CD4-positive, alpha-beta memory T cell (primary cell): Measurements from ENCODE around the gene DNAJC5G. TPM values are rescaled to one million over a fixed set of nuclear protein-coding genes. Genes with fewer than 3 reads are reported as not detected.

ENCODE experiments used
- CTCF ChIA-PET: fragments of 350-600 bp; sonication (Branson Sonifier 250); formaldehyde crosslinking; loops from one replicate; lab custom pipeline; 2021; ENCODE audit warnings: inconsistent platforms; ENCODE audit not compliant: partially characterized antibody; lab: Charles Lee
- POLR2A ChIA-PET: fragments of 350-600 bp; sonication (Branson Sonifier 250); formaldehyde crosslinking; loops from one replicate; lab custom pipeline; 2021; ENCODE audit not compliant: partially characterized antibody; lab: Charles Lee
- DNase-seq, 5 donors: peaks; one replicate each; pipeline versions ENCODE4 v3.0.0 to v3.0.0-alpha.2; 2020 to 2022; ENCODE audit warnings: mixed read lengths in 1 of 5
- H3K27ac ChIP-seq: one replicate; pipeline ENCODE4 v1.7.0; 2013; ENCODE audit warnings: low read depth, low read length
- H3K27me3 ChIP-seq: 2 replicates; pipeline ENCODE4 v1.7.0; 2013; ENCODE audit warnings: mild to moderate bottlenecking, low read length, moderate library complexity; ENCODE audit not compliant: insufficient read depth
- H3K36me3 ChIP-seq: 2 replicates; pipeline ENCODE4 v1.7.0; 2013; ENCODE audit warnings: mild to moderate bottlenecking, low read length, moderate library complexity; ENCODE audit not compliant: insufficient read depth
- H3K4me1 ChIP-seq: 2 replicates; pipeline ENCODE4 v1.7.0; 2013; ENCODE audit warnings: mild to moderate bottlenecking, low read length, moderate library complexity; ENCODE audit not compliant: insufficient read depth
- H3K4me3 ChIP-seq, 2 donors: one replicate each; pipeline ENCODE4 v1.7.0; 2013; ENCODE audit warnings: low read length in 2 of 2, mild to moderate bottlenecking in 1 of 2
- H3K9me3 ChIP-seq, 2 donors: one replicate each; pipeline ENCODE4 v1.7.0; 2013; ENCODE audit warnings: low read length in 2 of 2, control low read depth in 1 of 2; ENCODE audit not compliant: control insufficient read depth in 1 of 2
- H3K27ac Mint-ChIP-seq, 7 donors: one replicate each; pipeline ENCODE4 v1.8.0; 2020 to 2021; ENCODE audit warnings: mixed read lengths in 7 of 7, mild to moderate bottlenecking in 6 of 7, inconsistent platforms in 3 of 7, moderate library complexity in 3 of 7
- H3K27me3 Mint-ChIP-seq, 2 donors: one replicate each; pipeline ENCODE4 v1.8.0; 2020 to 2021; ENCODE audit warnings: mixed read lengths in 2 of 2
- H3K36me3 Mint-ChIP-seq, 2 donors: one replicate each; pipeline ENCODE4 v1.8.0; 2020 to 2021; ENCODE audit warnings: mixed read lengths in 2 of 2, inconsistent platforms in 1 of 2, mild to moderate bottlenecking in 1 of 2
- H3K4me1 Mint-ChIP-seq, 4 donors: one replicate each; pipeline ENCODE4 v1.8.0; 2020 to 2021; ENCODE audit warnings: mixed read lengths in 4 of 4, mild to moderate bottlenecking in 1 of 4
- H3K4me3 Mint-ChIP-seq, 8 donors: one replicate each; pipeline ENCODE4 v1.8.0; 2020 to 2021; ENCODE audit warnings: mixed read lengths in 8 of 8, mild to moderate bottlenecking in 7 of 8, moderate library complexity in 6 of 8, inconsistent platforms in 3 of 8
- H3K9me3 Mint-ChIP-seq, 8 donors: one replicate each; pipeline ENCODE4 v1.8.0; 2020 to 2021; ENCODE audit warnings: mixed read lengths in 8 of 8, mild to moderate bottlenecking in 5 of 8, inconsistent platforms in 3 of 8, moderate library complexity in 1 of 8
- intact Hi-C: fragments of 100-400 bp; cut with micrococcal nuclease; formaldehyde crosslinking; loops from one replicate; pipeline ENCODE4 v1.15.1; 2023
- polyA plus RNA-seq, 2 donors: library from polyadenylated mRNA; unstranded; fragments of 300-500 nt; fragmentation: Illumina TruSeq; gene quantifications; one replicate each; pipeline ENCODE4 v1.2.3, GENCODE V29; 2021
- total RNA-seq, 2 experiments: library from RNA; stranded (reverse); gene quantifications; one replicate each; pipeline ENCODE4 v1.2.3, GENCODE V29; 2021

DNAJC5G gene
- total and polyA plus RNA-seq, 4 experiments from 2014 or later, result not detected

GRCh38 chr2:27307545-27308358, 32.5 kb downstream of the DNAJC5G start:
- CTCF ChIA-PET, result no interaction called here
- no peak overlapping the region for H3K27ac Mint-ChIP-seq
- H3K9me3 ChIP-seq, result no peaks in the 10 kb centered on the region
- no peaks in the 10 kb centered on the region for H3K36me3 ChIP-seq
- peaks cover 0 to 2% (median 0%) of the 10 kb centered on the region in 8 donors for H3K9me3 Mint-ChIP-seq
- no peak for DNase-seq
- H3K36me3 Mint-ChIP-seq, result peaks cover 17 to 24% of the 10 kb centered on the region in 2 donors
- no peak overlapping the region for H3K27ac ChIP-seq
- H3K4me3 ChIP-seq, result no peak overlapping the region
- POLR2A ChIA-PET, result no interaction called here
- H3K27me3 ChIP-seq, result peaks cover 13% of the 10 kb centered on the region
- H3K4me1 Mint-ChIP-seq, result peaks cover 2 to 12% (median 6%) of the 10 kb centered on the region in 4 donors
- no peak overlapping the region for H3K4me3 Mint-ChIP-seq
- intact Hi-C loops, result no loop called here
- H3K4me1 ChIP-seq, result peaks cover 15% of the 10 kb centered on the region
- H3K27me3 Mint-ChIP-seq, result peaks cover 10 to 16% of the 10 kb centered on the region in 2 donors

GRCh38 chr2:27308359-27308881, 33.2 kb downstream of the DNAJC5G start, which contains the start of gene UCN:
UCN (minus strand) TSS chr2:27308445; CDS start chr2:27307895, 550 bp downstream.
- ChIA-PET POLR2A (no interaction called here), CTCF (no interaction called here)
- H3K27ac ChIP-seq, result no peak within 1 kb of the TSS
- Mint-ChIP-seq H3K4me3 (peak within 1 kb of the TSS in 1 of 8 donors; percentile 17), H3K36me3 (peaks cover 17 to 24% of the 10 kb centered on the region in 2 donors), H3K27me3 (peaks cover 10 to 16% of the 10 kb centered on the region in 2 donors), H3K4me1 (peaks cover 1 to 8% (median 4%) of the 10 kb centered on the region in 4 donors), H3K27ac (no peak within 1 kb of the TSS), H3K9me3 (no peaks in the 10 kb centered on the region)
- no peak for DNase-seq
- no peak within 1 kb of the TSS for H3K4me3 ChIP-seq
- H3K36me3 ChIP-seq, result no peaks in the 10 kb centered on the region
- intact Hi-C loops, result no loop called here
- no peaks in the 10 kb centered on the region for H3K9me3 ChIP-seq
- peaks cover 15% of the 10 kb centered on the region for H3K4me1 ChIP-seq
- peaks cover 13% of the 10 kb centered on the region for H3K27me3 ChIP-seq

- ChIA-PET POLR2A (no interaction called here), CTCF (no interaction called here)
- peaks cover 15% of the 10 kb centered on the region for H3K4me1 ChIP-seq
- H3K9me3 ChIP-seq, result no peaks in the 10 kb centered on the region
- intact Hi-C loops, result no loop called here
- no peak for DNase-seq
- no peaks in the 10 kb centered on the region for H3K9me3 Mint-ChIP-seq
- H3K27me3 Mint-ChIP-seq, result peaks cover 8 to 12% of the 10 kb centered on the region in 2 donors
- H3K4me3 Mint-ChIP-seq, result peak overlapping the region in 1 of 8 donors; percentile 46
- no peaks in the 10 kb centered on the region for H3K36me3 ChIP-seq
- H3K27ac Mint-ChIP-seq, result no peak overlapping the region
- H3K4me3 ChIP-seq, result no peak overlapping the region
- H3K27me3 ChIP-seq, result peaks cover 13% of the 10 kb centered on the region
- H3K27ac ChIP-seq, result no peak overlapping the region
- peaks cover 17 to 26% of the 10 kb centered on the region in 2 donors for H3K36me3 Mint-ChIP-seq
- peaks cover 1 to 8% (median 4%) of the 10 kb centered on the region in 4 donors for H3K4me1 Mint-ChIP-seq
Measured at GRCh38 chr2:27309651-27310050, 34.4 kb downstream of the DNAJC5G start.

- no peaks in the 10 kb centered on the region for H3K9me3 ChIP-seq
- DNase-seq, result no peak
- Mint-ChIP-seq H3K9me3 (no peaks in the 10 kb centered on the region), H3K27me3 (peaks cover 0 to 3% of the 10 kb centered on the region in 2 donors), H3K36me3 (peaks cover 19 to 34% of the 10 kb centered on the region in 2 donors), H3K4me1 (peaks cover 1 to 5% (median 3%) of the 10 kb centered on the region in 4 donors), H3K4me3 (no peak overlapping the region), H3K27ac (no peak overlapping the region)
- H3K36me3 ChIP-seq, result no peaks in the 10 kb centered on the region
- no peak overlapping the region for H3K27ac ChIP-seq
- ChIA-PET POLR2A (interaction anchor here (0.7 kb wide), 1 partner anchor 10 kb away, joined by 3 read pairs; no protein-coding TSS in a partner anchor), CTCF (interaction anchor here (2.0 to 4.6 kb wide), 2 partner anchors 9 to 32 kb away, joined by 6 to 23 read pairs; no protein-coding TSS in a partner anchor)
- H3K4me1 ChIP-seq, result peaks cover 3% of the 10 kb centered on the region
- intact Hi-C loops, result no loop called here
- H3K27me3 ChIP-seq, result peaks cover 3% of the 10 kb centered on the region
- no peak overlapping the region for H3K4me3 ChIP-seq
Measured at GRCh38 chr2:27312152-27312551, 36.9 kb downstream of the DNAJC5G start.

- Mint-ChIP-seq H3K4me1 (peaks cover 0 to 4% (median under 1%) of the 10 kb centered on the region in 4 donors), H3K36me3 (peaks cover 20 to 36% of the 10 kb centered on the region in 2 donors), H3K4me3 (no peak overlapping the region), H3K9me3 (no peaks in the 10 kb centered on the region), H3K27me3 (no peaks in the 10 kb centered on the region), H3K27ac (peak overlapping the region in 1 of 7 donors; percentile 37)
- ChIA-PET POLR2A (interaction anchor here (1.7 kb wide), 1 partner anchor 9 kb away, joined by 5 read pairs; no protein-coding TSS in a partner anchor), CTCF (interaction anchor here (1.3 to 4.6 kb wide), 2 partner anchors 11 to 23 kb away, joined by 4 to 23 read pairs; no protein-coding TSS in a partner anchor)
- H3K9me3 ChIP-seq, result no peaks in the 10 kb centered on the region
- no peak overlapping the region for H3K4me3 ChIP-seq
- H3K27ac ChIP-seq, result no peak overlapping the region
- H3K36me3 ChIP-seq, result no peaks in the 10 kb centered on the region
- DNase-seq, result no peak
- intact Hi-C loops, result no loop called here
- H3K4me1 ChIP-seq, result no peaks in the 10 kb centered on the region
- no peaks in the 10 kb centered on the region for H3K27me3 ChIP-seq
Measured at GRCh38 chr2:27313882-27314645, 38.8 kb downstream of the DNAJC5G start.

GRCh38 chr2:27314709-27315108, 39.5 kb downstream of the DNAJC5G start:
- intact Hi-C loops, result no loop called here
- no peak overlapping the region for H3K4me3 Mint-ChIP-seq
- no peaks in the 10 kb centered on the region for H3K9me3 Mint-ChIP-seq
- Histone ChIP-seq H3K4me3 (no peak overlapping the region), H3K9me3 (no peaks in the 10 kb centered on the region), H3K27me3 (no peaks in the 10 kb centered on the region), H3K4me1 (no peaks in the 10 kb centered on the region), H3K27ac (no peak overlapping the region), H3K36me3 (no peaks in the 10 kb centered on the region)
- POLR2A ChIA-PET, result interaction anchor here (1.7 kb wide), 1 partner anchor 9 kb away, joined by 5 read pairs; no protein-coding TSS in a partner anchor
- peak overlapping the region in 3 of 7 donors; percentile 5 to 59 (median 37) for H3K27ac Mint-ChIP-seq
- no peak for DNase-seq
- peaks cover 0 to 2% (median under 1%) of the 10 kb centered on the region in 4 donors for H3K4me1 Mint-ChIP-seq
- peaks cover 15 to 30% of the 10 kb centered on the region in 2 donors for H3K36me3 Mint-ChIP-seq
- no peaks in the 10 kb centered on the region for H3K27me3 Mint-ChIP-seq
- CTCF ChIA-PET, result interaction anchor here (1.3 to 4.6 kb wide), 2 partner anchors 11 to 22 kb away, joined by 4 to 23 read pairs; no protein-coding TSS in a partner anchor
